Heart left ventricle (tissue), 16 donors: ENCODE data around the gene COL15A1. TPM values are rescaled to one million over a fixed set of nuclear protein-coding genes. Genes with fewer than 3 reads are reported as not detected.

Experiments used
- ATAC-seq, 4 donors: fragments of 200-7000 bp; cut with Tn5 transposase; one replicate each; pipeline ENCODE4 v1.9.1; 2020 to 2022; ENCODE audit warnings: moderate library complexity in 4 of 4, mild to moderate bottlenecking in 3 of 4, moderate number of reproducible peaks in 1 of 4
- DNase-seq, 5 donors: peaks; one replicate each; pipeline ENCODE4 v3.0.0-alpha.2; 2020
- H3K27ac ChIP-seq, 12 donors: fragments of 200-600 bp; sonication (generic) in 4 of 12; one replicate each; pipeline versions ENCODE4 v1.5.0 to v1.8.0; 2016 to 2022; ENCODE audit warnings: mild to moderate bottlenecking in 2 of 12
- H3K27me3 ChIP-seq, 9 donors: fragments of 200-600 bp; sonication (generic) in 2 of 9; one replicate each; pipeline versions ENCODE4 v1.5.1 to v1.8.0; 2016 to 2022; ENCODE audit warnings: mild to moderate bottlenecking in 3 of 9
- H3K36me3 ChIP-seq, 9 donors: fragments of 200-600 bp; sonication (generic) in 2 of 9; one replicate each; pipeline versions ENCODE4 v1.5.0 to v1.8.0; 2018 to 2022; ENCODE audit warnings: mild to moderate bottlenecking in 2 of 9
- H3K4me1 ChIP-seq, 12 donors: fragments of 200-600 bp; sonication (generic) in 4 of 12; one replicate each; pipeline versions ENCODE4 v1.5.0 to v1.8.0; 2016 to 2022; ENCODE audit warnings: mild to moderate bottlenecking in 3 of 12
- H3K4me3 ChIP-seq, 12 donors: fragments of 200-600 bp; sonication (generic) in 4 of 12; one replicate each; pipeline versions ENCODE4 v1.5.0 to v1.8.0; 2017 to 2022; ENCODE audit warnings: mild to moderate bottlenecking in 9 of 12, moderate library complexity in 4 of 12
- H3K9me3 ChIP-seq, 12 donors: fragments of 200-600 bp; sonication (generic) in 4 of 12; one replicate each; pipeline versions ENCODE4 v1.5.0 to v1.8.0; 2016 to 2022; ENCODE audit warnings: mild to moderate bottlenecking in 1 of 12
- POLR2A ChIP-seq, 2 donors: fragments of 450-650 bp; IDR thresholded peaks; one replicate each; pipeline ENCODE4 v1.6.1; 2017; ENCODE audit warnings: antibody characterized with exemption in 2 of 2, mild to moderate bottlenecking in 2 of 2, moderate library complexity in 2 of 2
- WGBS, 4 donors: extraction: QIAGEN DNeasy Blood & Tissue Kit in 2 of 4; methylation state at CpG; one replicate each; pipeline versions ENCODE4 v1.1.5 to v1.1.7; 2013 to 2018; 5-methylcytosine and 5-hydroxymethylcytosine counted together
- intact Hi-C, 10 donors: fragments of 100-400 bp; cut with DNase I; formaldehyde crosslinking; loops; one replicate each; pipeline versions ENCODE4 v1.11.1 to v1.14.2; 2022
- long read RNA-seq, 3 donors: library from polyadenylated mRNA; unstranded; transcript quantifications; one replicate each; pipeline ENCODE4 v2.0.0, GENCODE V29; 2020 to 2021
- polyA plus RNA-seq, 2 donors: library from polyadenylated mRNA; stranded (reverse); fragments of 200-250 nt; gene quantifications; one replicate each; pipeline ENCODE4 v1.2.3, GENCODE V29; 2013
- total RNA-seq, 9 donors: library from RNA; depleted of rRNA in 2 of 9; stranded (reverse); fragments of >200 nt in 2 of 9; fragmentation: NEBNext Ultra II Directional in 3 of 9; extraction: Animal tissue kit (Norgen Biotek cat#: 25700) in 3 of 9; gene quantifications; one replicate each; pipeline versions ENCODE4 v1.1.0 to v1.2.4, GENCODE V29; 2016 to 2023
- TF ChIP-seq, protein P1 (sequence below), 12 donors: fragments of 200-600 bp; sonication (generic) in 4 of 12; IDR thresholded peaks; one replicate each; pipeline versions ENCODE4 v1.5.0 to v1.8.0; 2018 to 2022; ENCODE audit warnings: antibody characterized with exemption in 12 of 12, mild to moderate bottlenecking in 5 of 12
- donor health status: ischemic (EF 13 %, LVEDD 7.1; RV severe dilation, severe dysfunction).
- donor health status: healthy with polysubstance abuse.
- donor health status: DM: no; HTN: yes; CAD: no.
- donor health status: DM: no; HTN: no; CAD: no.
- donor health status: ischemic (EF 25% LVEDD 6.9; RV normal size, moderate dysfunction).
- donor health status: ischemic (EF 25% LVEDD 5.7; RV mildly dilated, moderate dysfunction).
- donor health status: healthy.
- donor health status: DM: yes; HTN: yes; CAD: no.
- donor health status: ischemic (EF 35%, LVEDD 5.7; RV mildly dilated, moderate dysfunction).
- donor health status: nonischemic (EF 11% LVEDD 7.7; RV severe dilation, severe dysfunction).
- donor health status: DM: yes; HTN: yes; CAD: no.
- donor health status: PGD.
- donor health status: ischemic (EF 29% LVEDD 5.4; RV normal size, mild dysfunction).
- donor health status: nonischemic (EF 23%, LVEDD 6.1; RV moderate dilation, normal function).

Gene COL15A1
- 10 to 100 TPM; 24.1 to 81.0 (median 46.7) TPM for total RNA-seq
- 10 to 100 TPM; 12.4 to 30.8 TPM for polyA plus RNA-seq
- long read RNA-seq, donor 1, full-length matches to known transcripts, result 23 of 56 reads
- long read RNA-seq, donor 1, partial matches to known transcripts, result 28 of 56 reads
- long read RNA-seq, donor 1, other reads (novel, unspliced or antisense), result 5 of 56 reads
- long read RNA-seq, donor 2, full-length matches to known transcripts, result 16 of 53 reads
- long read RNA-seq, donor 2, partial matches to known transcripts, result 24 of 53 reads
- long read RNA-seq, donor 2, other reads (novel, unspliced or antisense), result 13 of 53 reads
- long read RNA-seq, donor 3, full-length matches to known transcripts, result 45 of 93 reads
- long read RNA-seq, donor 3, partial matches to known transcripts, result 34 of 93 reads
- long read RNA-seq, donor 3, other reads (novel, unspliced or antisense), result 14 of 93 reads

DNA sequence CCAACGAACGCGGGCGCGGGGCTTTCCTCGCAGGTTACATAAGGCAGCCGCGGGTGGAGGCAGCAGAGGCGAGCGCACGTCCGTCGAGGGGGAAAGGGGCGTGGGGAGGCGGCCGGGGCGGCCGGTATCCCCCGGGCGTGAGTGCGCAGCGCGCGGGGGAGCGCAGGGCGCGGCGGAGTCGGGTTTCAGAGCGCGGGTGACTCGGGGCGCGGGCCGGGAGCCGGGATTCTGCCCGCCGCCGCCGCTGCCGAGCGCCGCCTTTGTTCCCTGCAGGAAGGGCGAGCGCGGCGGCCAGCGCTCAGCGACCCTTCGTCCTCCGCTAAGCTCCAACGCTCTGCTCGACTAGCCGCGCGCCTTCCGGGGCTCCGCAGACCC, at the start of gene COL15A1:
COL15A1 (plus strand) TSS at position 226 of the 375 bp plus-strand sequence. CDS start 155 bp downstream, outside the sequence.
- WGBS, 4 donors, result 1 to 6% (median 1%) methylated on average over 15 to 58 of the region's 58 CpGs
- H3K27me3 ChIP-seq, result peaks cover 0 to 44% (median 0%) of the 10 kb centered on the region in 9 donors
- peak within 1 kb of the TSS; percentile 24 to 93 (median 84) for H3K27ac ChIP-seq
- TF ChIP-seq, protein P1, sequence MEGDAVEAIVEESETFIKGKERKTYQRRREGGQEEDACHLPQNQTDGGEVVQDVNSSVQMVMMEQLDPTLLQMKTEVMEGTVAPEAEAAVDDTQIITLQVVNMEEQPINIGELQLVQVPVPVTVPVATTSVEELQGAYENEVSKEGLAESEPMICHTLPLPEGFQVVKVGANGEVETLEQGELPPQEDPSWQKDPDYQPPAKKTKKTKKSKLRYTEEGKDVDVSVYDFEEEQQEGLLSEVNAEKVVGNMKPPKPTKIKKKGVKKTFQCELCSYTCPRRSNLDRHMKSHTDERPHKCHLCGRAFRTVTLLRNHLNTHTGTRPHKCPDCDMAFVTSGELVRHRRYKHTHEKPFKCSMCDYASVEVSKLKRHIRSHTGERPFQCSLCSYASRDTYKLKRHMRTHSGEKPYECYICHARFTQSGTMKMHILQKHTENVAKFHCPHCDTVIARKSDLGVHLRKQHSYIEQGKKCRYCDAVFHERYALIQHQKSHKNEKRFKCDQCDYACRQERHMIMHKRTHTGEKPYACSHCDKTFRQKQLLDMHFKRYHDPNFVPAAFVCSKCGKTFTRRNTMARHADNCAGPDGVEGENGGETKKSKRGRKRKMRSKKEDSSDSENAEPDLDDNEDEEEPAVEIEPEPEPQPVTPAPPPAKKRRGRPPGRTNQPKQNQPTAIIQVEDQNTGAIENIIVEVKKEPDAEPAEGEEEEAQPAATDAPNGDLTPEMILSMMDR (IDR thresholded peaks at IDR 0.05), result no peak
- TF ChIP-seq POLR2A (IDR thresholded peaks at IDR 0.05), result peak in 1 of 2 donors; percentile 3
- DNase-seq (peak in 2 of 5 donors; percentile 42 to 64), ATAC-seq (peak in 3 of 4 donors; percentile 53 to 77 (median 70))
- H3K9me3 ChIP-seq, result no peaks in the 10 kb centered on the region
- peaks cover 3 to 65% (median 32%) of the 10 kb centered on the region in 12 donors for H3K4me1 ChIP-seq
- H3K4me3 ChIP-seq, result peak within 1 kb of the TSS; percentile 46 to 89 (median 76)
- H3K36me3 ChIP-seq, result peaks cover 0 to 6% (median 0%) of the 10 kb centered on the region in 9 donors
- intact Hi-C loops, result loop anchor here in 2 of 10 donors (2.0 to 5.0 kb wide), 3 partner anchors 31 to 56 kb away; no protein-coding TSS in a partner anchor

DNA sequence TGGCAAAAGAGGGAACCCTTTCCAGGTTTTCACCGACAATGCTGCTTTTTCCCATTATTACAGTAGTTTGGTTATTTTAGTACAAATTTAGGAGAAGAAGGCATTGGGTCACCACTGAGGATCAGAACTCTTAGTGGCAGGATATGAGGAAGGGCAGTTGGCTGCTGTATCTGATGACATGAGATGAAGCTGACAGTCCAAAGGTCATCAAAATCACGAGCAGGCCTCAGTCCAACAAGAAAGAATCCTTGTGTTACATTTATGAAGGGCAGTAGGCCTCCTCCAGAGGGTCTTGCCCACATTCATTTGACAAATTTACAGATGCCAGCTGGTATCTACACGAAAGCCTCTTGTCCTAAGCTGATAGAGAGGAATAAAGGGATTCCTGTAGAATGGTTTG, 49.5 kb upstream of the COL15A1 start:
- peak overlapping the region in 6 of 12 donors; percentile 25 to 56 (median 46) for H3K27ac ChIP-seq
- DNase-seq (no peak), ATAC-seq (no peak)
- no peaks in the 10 kb centered on the region for H3K36me3 ChIP-seq
- H3K4me3 ChIP-seq, result no peak overlapping the region
- intact Hi-C loops, result no loop called here
- peaks cover 0 to 17% (median 2%) of the 10 kb centered on the region in 12 donors for H3K9me3 ChIP-seq
- no peak for TF ChIP-seq POLR2A (IDR thresholded peaks at IDR 0.05)
- WGBS, 4 donors, result 79 to 93% (median 83%) methylated on average over 3 of the region's 3 CpGs
- peaks cover 0 to 40% (median 18%) of the 10 kb centered on the region in 12 donors for H3K4me1 ChIP-seq
- no peaks in the 10 kb centered on the region for H3K27me3 ChIP-seq

DNA sequence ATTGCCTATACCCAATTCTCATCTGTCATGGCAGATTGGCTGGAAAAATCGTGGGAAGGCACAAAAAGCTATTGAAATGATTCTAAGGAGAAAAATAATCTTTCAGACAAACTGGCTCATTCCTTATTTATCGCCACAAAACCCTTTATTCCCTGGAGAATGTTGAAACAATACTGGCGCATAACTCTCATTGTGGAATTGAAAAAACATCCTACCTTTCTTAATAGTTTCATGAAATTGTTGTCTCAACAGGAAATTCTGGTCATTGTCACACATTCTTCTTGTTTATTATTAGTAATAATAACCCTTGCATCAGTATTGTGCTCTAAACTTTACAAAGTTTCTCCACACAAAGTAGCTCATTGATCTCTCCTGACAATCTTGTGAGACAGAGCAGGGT, 48.9 kb upstream of the COL15A1 start:
- TF ChIP-seq, protein P1 (IDR thresholded peaks at IDR 0.05), result no peak
- TF ChIP-seq POLR2A (IDR thresholded peaks at IDR 0.05), result no peak
- no peaks in the 10 kb centered on the region for H3K27me3 ChIP-seq
- intact Hi-C loops, result no loop called here
- H3K36me3 ChIP-seq, result no peaks in the 10 kb centered on the region
- DNase-seq (no peak), ATAC-seq (no peak)
- peak overlapping the region in 6 of 12 donors; percentile 25 to 57 (median 52) for H3K27ac ChIP-seq
- no peak overlapping the region for H3K4me3 ChIP-seq
- WGBS, 4 donors, result 62 to 73% (median 65%) methylated on average over 3 of the region's 3 CpGs
- H3K9me3 ChIP-seq, result peaks cover 0 to 17% (median 2%) of the 10 kb centered on the region in 12 donors
- peaks cover 0 to 38% (median 16%) of the 10 kb centered on the region in 12 donors for H3K4me1 ChIP-seq

DNA sequence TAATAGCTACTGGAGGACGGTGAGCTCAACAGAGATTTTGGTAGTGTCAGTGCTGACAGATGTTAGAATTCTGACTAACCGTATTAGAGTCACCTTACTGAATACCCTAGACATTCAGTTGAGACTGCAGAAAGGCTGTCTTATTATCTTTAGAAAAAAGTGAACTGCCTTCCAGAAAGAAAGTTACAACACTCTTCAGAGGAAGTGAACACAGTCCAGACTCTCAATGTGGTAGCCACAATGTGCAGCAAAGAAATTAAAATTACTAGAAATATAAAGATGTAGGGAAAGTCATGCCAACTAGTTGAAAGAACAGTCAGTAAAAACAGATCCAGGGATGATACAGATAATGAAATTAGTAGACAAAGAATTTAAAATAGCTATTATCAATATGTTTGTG, 47.1 kb upstream of the COL15A1 start:
- no peak for DNase-seq
- Histone ChIP-seq H3K27me3 (no peaks in the 10 kb centered on the region), H3K36me3 (no peaks in the 10 kb centered on the region), H3K27ac (no peak overlapping the region), H3K9me3 (peaks cover 0 to 17% (median 2%) of the 10 kb centered on the region in 12 donors), H3K4me3 (no peak overlapping the region), H3K4me1 (peaks cover 0 to 33% (median 11%) of the 10 kb centered on the region in 12 donors)
- ATAC-seq, result no peak
- TF ChIP-seq, protein P1 (IDR thresholded peaks at IDR 0.05), result no peak
- TF ChIP-seq POLR2A (IDR thresholded peaks at IDR 0.05), result no peak
- 87 to 99% (median 97%) methylated on average over 2 of the region's 2 CpGs for WGBS, 4 donors
- intact Hi-C loops, result no loop called here
